DND-41 (cell line): ENCODE results near the gene HOXD8.

Experiments
- ATAC-seq: fragments of 200-7000 bp; cut with Tn5 transposase; 3 replicates; pipeline ENCODE4 v1.9.1; 2021; ENCODE audit warnings: low read depth; ENCODE audit not compliant: insufficient read depth
- DNase-seq: peaks from one replicate; pipeline ENCODE4 v3.0.0-alpha.2; 2020
- H2AFZ ChIP-seq: 2 replicates; pipeline ENCODE4 v1.6.0; 2012; ENCODE audit warnings: low read depth, low read length
- H3K27ac ChIP-seq: 2 replicates; pipeline ENCODE4 v1.5.1; 2012; ENCODE audit warnings: low read length, inconsistent platforms
- H3K27me3 ChIP-seq: fragments of 200-600 bp; sonication (generic); 2 replicates; pipeline ENCODE4 v1.6.0; 2012; ENCODE audit warnings: low read length, mild to moderate bottlenecking, inconsistent platforms; ENCODE audit not compliant: insufficient read depth, poor library complexity
- H3K36me3 ChIP-seq: 2 replicates; pipeline ENCODE4 v1.5.1; 2012; ENCODE audit warnings: low read length, inconsistent platforms; ENCODE audit not compliant: insufficient read depth
- H3K4me1 ChIP-seq: 2 replicates; pipeline ENCODE4 v1.5.1; 2012; ENCODE audit warnings: mild to moderate bottlenecking, low read length; ENCODE audit not compliant: insufficient read depth
- H3K4me2 ChIP-seq: 2 replicates; pipeline ENCODE4 v1.6.0; 2012; ENCODE audit warnings: mild to moderate bottlenecking, moderate library complexity, low read length, inconsistent platforms; ENCODE audit not compliant: insufficient read depth
- H3K4me3 ChIP-seq, 2 experiments: fragments of 200-600 bp in 1 of 2; shearing (Covaris generic) in 1 of 2; 2 replicates each; pipeline ENCODE4 v1.5.1; 2012 to 2016; ENCODE audit warnings: inconsistent platforms in 2 of 2, low read length in 2 of 2, mild to moderate bottlenecking in 2 of 2, low read depth in 1 of 2, moderate library complexity in 1 of 2
- H3K79me2 ChIP-seq: 2 replicates; pipeline ENCODE4 v1.6.0; 2012; ENCODE audit warnings: low read length, inconsistent platforms; ENCODE audit not compliant: insufficient read depth
- H3K9ac ChIP-seq: 2 replicates; pipeline ENCODE4 v1.6.0; 2012; ENCODE audit warnings: low read depth, mild to moderate bottlenecking, inconsistent platforms, low read length, moderate library complexity
- H3K9me3 ChIP-seq: 2 replicates; pipeline ENCODE4 v1.5.1; 2012; ENCODE audit warnings: low read length, moderate library complexity, mild to moderate bottlenecking, inconsistent platforms; ENCODE audit not compliant: insufficient read depth, severe bottlenecking
- H4K20me1 ChIP-seq: 2 replicates; pipeline ENCODE4 v1.6.0; 2012; ENCODE audit warnings: low read length; ENCODE audit not compliant: insufficient read depth
- CTCF ChIP-seq: IDR thresholded peaks from 2 replicates; pipeline ENCODE4 v1.5.1; 2012; ENCODE audit warnings: borderline replicate concordance, low read length, moderate library complexity, mild to moderate bottlenecking; ENCODE audit not compliant: poor library complexity, severe bottlenecking; ENCODE audit errors: extremely low read depth
- EZH2 ChIP-seq: IDR thresholded peaks from 3 replicates; pipeline ENCODE4 v1.6.1; 2012; ENCODE audit warnings: borderline replicate concordance, low read depth, mild to moderate bottlenecking, moderate library complexity, low read length, inconsistent platforms; ENCODE audit not compliant: severe bottlenecking

Gene HOXD8

GRCh38 chr2:176170602-176171305 lies 41.2 kb downstream of the HOXD8 start:
- no peak overlapping the region for H3K27ac ChIP-seq
- DNase-seq = no peak
- H2AFZ ChIP-seq = no peak overlapping the region
- no peaks in the 10 kb centered on the region for H4K20me1 ChIP-seq
- no peak for TF ChIP-seq EZH2
- TF ChIP-seq CTCF = no peak
- no peak overlapping the region for H3K9ac ChIP-seq
- ATAC-seq = no peak
- no peak overlapping the region for H3K4me3 ChIP-seq
- H3K9me3 ChIP-seq = no peaks in the 10 kb centered on the region
- no peak overlapping the region for H3K4me2 ChIP-seq
- peaks cover 12% of the 10 kb centered on the region for H3K27me3 ChIP-seq
- H3K79me2 ChIP-seq = no peaks in the 10 kb centered on the region
- H3K4me1 ChIP-seq = no peaks in the 10 kb centered on the region
- H3K36me3 ChIP-seq = no peaks in the 10 kb centered on the region

- TF ChIP-seq CTCF (no peak), EZH2 (no peak)
- Histone ChIP-seq H3K4me3 (no peak overlapping the region), H3K36me3 (no peaks in the 10 kb centered on the region), H2AFZ (no peak overlapping the region), H3K79me2 (no peaks in the 10 kb centered on the region), H3K9ac (no peak overlapping the region), H3K27ac (no peak overlapping the region), H3K4me1 (no peaks in the 10 kb centered on the region), H3K9me3 (no peaks in the 10 kb centered on the region), H3K27me3 (peaks cover 9% of the 10 kb centered on the region), H3K4me2 (no peak overlapping the region), H4K20me1 (no peaks in the 10 kb centered on the region)
- no peak for ATAC-seq
- no peak for DNase-seq
Measured at GRCh38 chr2:176171351-176172006, 42.0 kb downstream of the HOXD8 start.

- no peak for DNase-seq
- Histone ChIP-seq H3K9me3 (no peaks in the 10 kb centered on the region), H3K79me2 (no peaks in the 10 kb centered on the region), H3K9ac (no peak overlapping the region), H3K4me3 (no peak overlapping the region), H3K27me3 (peaks cover 11% of the 10 kb centered on the region), H4K20me1 (no peaks in the 10 kb centered on the region), H2AFZ (no peak overlapping the region), H3K4me1 (no peaks in the 10 kb centered on the region), H3K36me3 (no peaks in the 10 kb centered on the region), H3K27ac (no peak overlapping the region), H3K4me2 (no peak overlapping the region)
- no peak for ATAC-seq
- TF ChIP-seq EZH2 = no peak
- no peak for TF ChIP-seq CTCF
Measured at GRCh38 chr2:176172007-176172894, 42.7 kb downstream of the HOXD8 start.
